K562 (cell line): ENCODE data around the gene NMT2.

Source experiments
- CBX8 ChIP-seq: fragments of 200-600 bp; sonication (generic); IDR thresholded peaks from 2 replicates; pipeline ENCODE4 v1.6.1; 2012; ENCODE audit warnings: borderline replicate concordance, mixed run types, low read depth, mild to moderate bottlenecking, moderate library complexity, mixed read lengths, low read length, control low read depth, inconsistent platforms; ENCODE audit not compliant: poor library complexity, severe bottlenecking; ENCODE audit errors: extremely low read depth
- FOXJ3 ChIP-seq: sonication (generic); formaldehyde crosslinking; IDR thresholded peaks from 2 replicates; pipeline ENCODE4 v1.4.0; 2020; ENCODE audit warnings: mild to moderate bottlenecking, missing genetic modification reagents
- GATA2 ChIP-seq: sonication (generic); formaldehyde crosslinking; IDR thresholded peaks from 2 replicates; pipeline ENCODE4 v1.4.0; 2020; ENCODE audit warnings: mild to moderate bottlenecking, missing genetic modification reagents
- NFIC ChIP-seq: fragments of 450-650 bp; IDR thresholded peaks from 2 replicates; pipeline ENCODE4 v1.6.1; 2017; ENCODE audit warnings: mild to moderate bottlenecking, inconsistent platforms
- POLR2A ChIP-seq: fragments of 450-650 bp; conservative IDR thresholded peaks from 2 replicates; pipeline ENCODE4 v1.6.1; 2016
- POLR2AphosphoS5 ChIP-seq: IDR thresholded peaks from 2 replicates; pipeline ENCODE4 v1.6.1; 2011; ENCODE audit warnings: mild to moderate bottlenecking, low read depth, low read length, moderate library complexity; ENCODE audit not compliant: control insufficient read depth, insufficient read depth
- RAD21 ChIP-seq, 2 experiments: fragments of 250-450 bp in 1 of 2; fragments of 450-650 bp in 1 of 2; sonication (Bioruptor Pico) in 1 of 2; formaldehyde crosslinking in 1 of 2; IDR thresholded peaks in 1 of 2; conservative IDR thresholded peaks in 1 of 2; 2 replicates each; pipeline versions ENCODE4 v1.4.0 to v1.8.0; 2020 to 2022; ENCODE audit warnings: mild to moderate bottlenecking in 2 of 2, moderate library complexity in 1 of 2
- SMAD1 ChIP-seq: fragments of 150-350 bp; IDR thresholded peaks from 2 replicates; pipeline ENCODE4 v1.6.1; 2014; ENCODE audit warnings: low read length, low read depth; ENCODE audit not compliant: partially characterized antibody
- XRCC5 ChIP-seq: fragments of 200-400 bp; formaldehyde crosslinking; IDR thresholded peaks from 2 replicates; pipeline ENCODE4 v1.6.1; 2017; ENCODE audit warnings: low read depth, mild to moderate bottlenecking, low read length

DNA sequence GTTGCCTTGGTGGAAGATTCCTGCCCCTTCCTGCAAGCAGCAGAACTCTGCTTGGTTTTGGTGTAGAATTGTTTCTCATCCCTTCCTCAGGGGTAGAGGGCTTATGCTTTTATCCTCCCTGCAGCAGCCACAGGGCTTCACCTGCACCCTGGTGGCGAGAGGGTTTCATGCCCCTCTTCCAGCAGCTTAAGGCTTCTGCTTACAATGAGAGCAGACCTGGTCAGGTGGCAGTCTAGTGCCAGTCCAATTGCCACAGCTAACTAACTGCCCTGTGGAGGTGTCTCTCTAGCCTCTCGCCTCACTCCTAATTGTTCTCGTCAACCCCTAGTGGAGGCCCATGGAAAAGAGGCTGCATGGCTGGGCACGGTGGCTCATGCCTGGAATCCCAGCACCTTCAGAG lies 99.3 kb downstream of the NMT2 start:
- TF ChIP-seq GATA2 (CRISPR knock-in tag) (no peak), NFIC (no peak), POLR2A (no peak), RAD21 (CRISPR knock-in tag; conservative IDR thresholded peaks at IDR 0.05 in 1 of 2, IDR thresholded peaks at IDR 0.05 in 1 of 2) (no peak), FOXJ3 (no peak), SMAD1 (no peak), CBX8 (no peak), XRCC5 (no peak), POLR2AphosphoS5 (no peak)
